Thyroid gland (tissue), 4 donors: ENCODE measurements around the gene ELL. TPM values are rescaled to one million over a fixed set of nuclear protein-coding genes. Genes with fewer than 3 reads are reported as not detected.
A peak's percentile ranks its signal among the peaks of the same experiment; 100 is the strongest.

ENCODE experiments used
- DNase-seq, 2 donors: peaks; one replicate each; pipeline ENCODE4 v3.0.0-alpha.2; 2019
- H3K27ac ChIP-seq, 3 donors: fragments of 200-600 bp; sonication (generic); 1 replicate in 2 of 3; 2 replicates in 1 of 3; pipeline ENCODE4 v1.5.1; 2016 to 2019; ENCODE audit warnings: mild to moderate bottlenecking in 1 of 3, moderate library complexity in 1 of 3
- H3K27me3 ChIP-seq: fragments of 200-600 bp; sonication (generic); one replicate; pipeline ENCODE4 v1.5.1; 2019
- H3K36me3 ChIP-seq, 2 donors: fragments of 200-600 bp; sonication (generic); one replicate each; pipeline ENCODE4 v1.5.1; 2016 to 2019
- H3K4me1 ChIP-seq, 2 donors: fragments of 200-600 bp; sonication (generic); one replicate each; pipeline ENCODE4 v1.5.1; 2017 to 2019
- H3K4me3 ChIP-seq, 3 donors: fragments of 200-600 bp; sonication (generic); replicated peaks in 1 of 3; 1 replicate in 2 of 3; 2 replicates in 1 of 3; pipeline ENCODE4 v1.5.1; 2016; ENCODE audit warnings: mild to moderate bottlenecking in 1 of 3
- H3K9me3 ChIP-seq: fragments of 200-600 bp; sonication (generic); one replicate; pipeline ENCODE4 v1.5.1; 2017
- CTCF ChIP-seq, 6 experiments: fragments of 200-600 bp in 3 of 6; fragments of 450-650 bp in 3 of 6; sonication (generic) in 3 of 6; IDR thresholded peaks; one replicate each; pipeline ENCODE4 v1.5.1; 2016 to 2019; ENCODE audit warnings: antibody characterized with exemption in 6 of 6, mild to moderate bottlenecking in 2 of 6, inconsistent platforms in 1 of 6, moderate library complexity in 1 of 6
- POLR2A ChIP-seq, 2 donors: fragments of 450-650 bp; IDR thresholded peaks; one replicate each; pipeline ENCODE4 v1.6.1; 2017; ENCODE audit warnings: antibody characterized with exemption in 2 of 2, mild to moderate bottlenecking in 2 of 2, moderate library complexity in 1 of 2
- WGBS, 2 donors: methylation state at CpG; one replicate each; pipeline ENCODE4 v1.1.5; 2017; 5-methylcytosine and 5-hydroxymethylcytosine counted together
- intact Hi-C: fragments of 100-400 bp; cut with DNase I; formaldehyde crosslinking; loops from one replicate; pipeline ENCODE4 v1.15.1; 2023
- total RNA-seq, 4 donors: library from RNA; depleted of rRNA; stranded (reverse); fragments of >200 nt; gene quantifications; one replicate each; pipeline ENCODE4 v1.2.3, GENCODE V29; 2016

Gene ELL
- total RNA-seq, 4 donors from 2014 or later: 10.8 to 31.0 (median 11.5) TPM

- TF ChIP-seq CTCF (IDR thresholded peaks at IDR 0.05) (no peak), POLR2A (IDR thresholded peaks at IDR 0.05) (no peak)
- intact Hi-C loops: no loop called here
- DNase-seq: no peak
- Histone ChIP-seq H3K27ac (peak overlapping the region in 2 of 3 donors; percentile 36 to 51), H3K9me3 (no peaks in the 10 kb centered on the region), H3K4me1 (peaks cover 25 to 72% of the 10 kb centered on the region in 2 donors), H3K4me3 (no peak overlapping the region), H3K36me3 (no peaks in the 10 kb centered on the region), H3K27me3 (no peaks in the 10 kb centered on the region)
- WGBS, 2 donors: 96% methylated on average over 3 to 7 of the region's 7 CpGs
These were observed 13.3 kb downstream of the ELL start for GRCh38 chr19:18508585-18508984.

DNA sequence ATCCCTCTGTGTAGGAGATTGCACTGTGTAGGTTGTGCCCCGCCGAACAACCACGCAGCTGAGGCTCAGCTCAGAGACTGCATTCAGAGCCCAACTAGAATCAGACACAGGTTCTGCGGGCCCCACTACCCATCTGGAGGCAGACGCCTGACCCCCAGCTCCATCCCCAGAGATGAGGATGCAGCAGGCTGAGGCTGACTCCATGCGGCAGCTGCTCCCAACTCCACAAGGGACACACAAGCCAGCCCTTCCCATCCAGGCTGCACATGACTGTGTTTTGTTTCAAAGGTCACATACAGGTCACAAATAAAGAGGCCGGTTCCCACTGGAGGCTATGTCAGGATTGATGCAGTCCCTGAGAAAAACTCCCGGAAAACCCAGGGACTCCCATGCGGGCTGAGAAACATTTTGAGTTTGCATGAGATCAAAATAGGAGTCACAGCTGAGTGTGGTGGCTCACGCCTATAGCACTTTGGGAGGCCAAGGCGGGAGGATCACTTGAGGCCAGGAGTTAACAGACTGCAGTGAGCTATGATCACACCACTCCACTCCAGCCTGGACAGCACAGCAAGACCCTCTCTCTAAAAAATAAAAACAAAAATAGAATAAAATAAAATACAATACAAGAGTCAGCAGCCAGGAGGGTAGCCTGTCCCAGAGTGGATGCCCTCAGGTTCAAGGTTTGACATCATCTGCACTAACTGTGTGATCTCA is 14.0 kb downstream of the ELL start:
- no peak for DNase-seq
- Histone ChIP-seq H3K4me3 (no peak overlapping the region), H3K27ac (peak overlapping the region in 2 of 3 donors; percentile 36 to 51), H3K36me3 (no peaks in the 10 kb centered on the region), H3K9me3 (no peaks in the 10 kb centered on the region), H3K27me3 (no peaks in the 10 kb centered on the region), H3K4me1 (peaks cover 32 to 73% of the 10 kb centered on the region in 2 donors)
- intact Hi-C loops: no loop called here
- WGBS, 2 donors: 78 to 85% methylated on average over 6 to 11 of the region's 11 CpGs
- TF ChIP-seq CTCF (IDR thresholded peaks at IDR 0.05) (no peak), POLR2A (IDR thresholded peaks at IDR 0.05) (no peak)

DNA sequence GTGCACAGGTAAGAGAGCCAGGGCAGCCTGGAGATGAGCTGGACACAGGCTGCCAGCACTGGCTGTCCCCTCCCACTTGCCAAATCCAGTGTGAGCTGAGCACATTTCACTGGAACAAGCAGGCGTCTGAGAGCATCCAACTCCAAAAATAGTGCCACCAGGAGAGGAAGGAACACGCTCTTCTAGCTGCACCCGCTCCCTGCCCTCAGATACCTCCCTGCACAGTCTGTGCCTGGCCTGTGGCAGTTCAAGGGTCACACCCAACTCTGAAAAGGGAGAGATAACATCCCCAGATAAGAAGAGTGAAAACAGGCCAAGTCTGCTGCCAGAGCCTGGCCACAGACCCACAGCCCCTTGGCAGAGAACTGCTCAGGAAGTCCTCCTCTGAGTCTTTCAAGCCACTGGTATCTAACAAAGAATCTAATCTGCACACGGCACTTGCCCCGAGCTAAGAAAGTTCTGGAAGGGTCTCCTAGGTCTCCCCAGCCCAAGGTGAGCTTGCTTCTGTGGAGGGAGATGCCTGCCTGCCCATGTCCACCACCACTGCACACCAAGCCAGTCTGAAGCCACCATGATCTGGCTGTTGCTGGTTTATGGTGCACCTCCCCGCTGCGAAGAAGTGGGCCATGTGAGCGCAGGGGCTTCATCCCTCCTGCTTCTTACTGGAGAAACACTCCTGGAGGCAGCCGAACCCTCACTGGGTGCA is 14.7 kb downstream of the ELL start:
- WGBS, 2 donors: 50 to 74% methylated on average over 4 to 9 of the region's 9 CpGs
- no peaks in the 10 kb centered on the region for H3K36me3 ChIP-seq
- no peaks in the 10 kb centered on the region for H3K9me3 ChIP-seq
- no peaks in the 10 kb centered on the region for H3K27me3 ChIP-seq
- DNase-seq: no peak
- intact Hi-C loops: no loop called here
- peak overlapping the region in 2 of 3 donors; percentile 4 to 51 for H3K27ac ChIP-seq
- TF ChIP-seq CTCF (IDR thresholded peaks at IDR 0.05): no peak
- peaks cover 40 to 75% of the 10 kb centered on the region in 2 donors for H3K4me1 ChIP-seq
- H3K4me3 ChIP-seq: no peak overlapping the region

DNA sequence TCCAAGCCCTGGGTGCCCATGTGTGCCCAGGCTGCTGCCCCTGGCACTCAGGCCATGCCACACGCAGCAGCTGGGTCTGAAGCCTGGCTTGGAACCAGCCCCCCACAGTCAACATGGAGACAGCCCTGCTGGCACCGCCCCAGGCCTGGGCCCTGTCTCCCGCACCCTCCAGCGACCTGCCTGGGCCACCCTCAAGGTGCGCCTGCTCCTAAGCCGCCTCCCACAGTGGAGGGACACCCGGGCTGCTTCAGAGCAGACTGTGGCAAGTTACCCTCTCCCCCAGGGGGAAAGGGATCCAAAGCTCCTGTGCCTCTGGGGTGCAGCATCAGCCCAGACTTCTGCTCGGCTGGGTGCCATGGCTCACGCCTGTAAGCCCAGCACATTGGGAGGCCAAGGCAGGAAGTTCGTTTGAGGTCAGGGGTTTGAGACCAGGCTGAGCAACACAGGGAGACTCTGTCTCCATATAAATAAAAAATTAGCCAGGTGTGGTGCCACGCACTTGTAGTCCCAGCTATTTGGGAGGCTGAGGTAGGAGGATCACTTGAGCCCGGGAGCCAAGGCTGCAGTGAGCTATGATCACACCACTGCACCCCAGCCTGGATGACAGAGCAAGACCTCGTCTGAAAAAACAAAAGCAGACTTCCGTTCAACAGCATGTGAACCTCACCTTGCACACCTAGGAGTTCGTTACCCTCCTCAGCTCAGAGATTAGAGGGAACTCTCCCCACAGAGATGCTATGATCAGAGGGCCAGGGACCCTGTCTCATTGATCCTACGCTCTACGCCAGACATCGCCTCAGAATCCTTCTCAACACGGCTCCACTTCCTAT is 15.6 kb downstream of the ELL start:
- peak overlapping the region in 2 of 3 donors; percentile 4 to 51 for H3K27ac ChIP-seq
- no peaks in the 10 kb centered on the region for H3K27me3 ChIP-seq
- TF ChIP-seq POLR2A (IDR thresholded peaks at IDR 0.05) (no peak), CTCF (IDR thresholded peaks at IDR 0.05) (no peak)
- peaks cover 48 to 84% of the 10 kb centered on the region in 2 donors for H3K4me1 ChIP-seq
- H3K4me3 ChIP-seq: no peak overlapping the region
- H3K36me3 ChIP-seq: no peaks in the 10 kb centered on the region
- WGBS, 2 donors: 82 to 83% methylated on average over 15 to 16 of the region's 19 CpGs
- DNase-seq: no peak
- no peaks in the 10 kb centered on the region for H3K9me3 ChIP-seq
- intact Hi-C loops: no loop called here
